Loucy (cell line): ENCODE data around the gene TMEM117.

Experiments used
- H2AFZ ChIP-seq: fragments of 200-600 bp; sonication (generic); 2 replicates; pipeline ENCODE4 v1.6.0; 2016; ENCODE audit warnings: antibody characterized with exemption, mild to moderate bottlenecking, low read length, moderate library complexity
- H3F3A ChIP-seq: fragments of 200-600 bp; 2 replicates; pipeline ENCODE4 v1.6.0; 2016; ENCODE audit warnings: antibody characterized with exemption, low read depth, mild to moderate bottlenecking
- H3K27me3 ChIP-seq: fragments of 200-600 bp; sonication (generic); 2 replicates; pipeline ENCODE4 v1.6.1; 2014; ENCODE audit warnings: low read length, mild to moderate bottlenecking; ENCODE audit not compliant: insufficient read depth, poor library complexity, severe bottlenecking
- H3K36me3 ChIP-seq: fragments of 200-600 bp; sonication (generic); 2 replicates; pipeline ENCODE4 v1.6.1; 2016; ENCODE audit warnings: low read length; ENCODE audit not compliant: insufficient read depth
- H3K4me1 ChIP-seq: fragments of 200-600 bp; sonication (generic); 2 replicates; pipeline ENCODE4 v1.5.1; 2014; ENCODE audit warnings: low read length, mild to moderate bottlenecking; ENCODE audit not compliant: insufficient read depth, poor library complexity, severe bottlenecking
- H3K4me2 ChIP-seq: fragments of 200-600 bp; sonication (generic); 2 replicates; pipeline ENCODE4 v1.6.0; 2014; ENCODE audit warnings: antibody characterized with exemption, low read length, low read depth, mild to moderate bottlenecking; ENCODE audit not compliant: poor library complexity, severe bottlenecking
- H3K4me3 ChIP-seq: fragments of 200-600 bp; sonication (generic); 2 replicates; pipeline ENCODE4 v1.5.1; 2014; ENCODE audit warnings: low read length, mild to moderate bottlenecking, mixed read lengths; ENCODE audit not compliant: poor library complexity, severe bottlenecking
- H3K79me2 ChIP-seq: fragments of 200-600 bp; sonication (generic); 2 replicates; pipeline ENCODE4 v1.6.1; 2014; ENCODE audit warnings: low read length; ENCODE audit not compliant: insufficient read depth
- H3K9ac ChIP-seq: fragments of 200-600 bp; sonication (generic); 2 replicates; pipeline ENCODE4 v1.6.0; 2014; ENCODE audit warnings: mild to moderate bottlenecking, low read depth, low read length, moderate library complexity; ENCODE audit not compliant: poor library complexity, severe bottlenecking
- H3K9me2 ChIP-seq: fragments of 200-600 bp; sonication (generic); replicated peaks from 2 replicates; pipeline ENCODE4 v1.6.1; 2016; ENCODE audit warnings: low read depth, low read length, mixed read lengths
- H3K9me3 ChIP-seq: fragments of 200-600 bp; sonication (generic); 2 replicates; pipeline ENCODE4 v1.6.1; 2014; ENCODE audit warnings: mild to moderate bottlenecking, antibody characterized with exemption, low read length, low read depth; ENCODE audit not compliant: insufficient read depth
- H4K20me1 ChIP-seq: fragments of 200-600 bp; sonication (generic); 2 replicates; pipeline ENCODE4 v1.6.0; 2014; ENCODE audit warnings: antibody characterized with exemption, low read length, mild to moderate bottlenecking; ENCODE audit not compliant: insufficient read depth, poor library complexity, severe bottlenecking
- EZH2phosphoT487 ChIP-seq: fragments of 200-600 bp; IDR thresholded peaks from 2 replicates; pipeline ENCODE4 v1.6.1; 2018; ENCODE audit warnings: antibody characterized with exemption, mild to moderate bottlenecking, moderate library complexity, borderline replicate concordance
- TF ChIP-seq, protein P1 (sequence below): fragments of 200-600 bp; sonication (generic); conservative IDR thresholded peaks from 2 replicates; pipeline ENCODE4 v1.5.1; 2014; ENCODE audit warnings: mild to moderate bottlenecking, antibody characterized with exemption, low read length

The TMEM117 gene

DNA sequence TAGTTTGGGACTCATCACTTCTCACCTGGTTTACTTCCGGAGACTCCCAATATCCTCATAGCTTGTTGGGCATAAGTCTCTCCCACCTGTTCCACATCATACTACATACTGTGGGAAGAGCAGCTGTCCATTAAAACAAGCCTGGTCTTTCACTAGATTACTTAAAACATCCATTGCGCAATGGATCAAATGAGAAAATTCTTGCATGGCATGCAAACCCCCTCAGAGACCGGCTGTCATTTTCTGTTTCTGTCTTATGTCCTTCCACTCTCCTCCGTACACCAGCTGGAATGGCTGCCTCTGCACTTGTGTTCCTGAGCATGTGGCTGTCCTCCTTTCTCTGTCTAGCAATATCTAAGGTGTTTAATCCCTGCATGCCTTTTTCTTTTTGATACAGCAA is 265.6 kb downstream of the TMEM117 start:
- H3F3A ChIP-seq: no peaks in the 10 kb centered on the region
- H3K27me3 ChIP-seq: no peaks in the 10 kb centered on the region
- H3K4me1 ChIP-seq: no peaks in the 10 kb centered on the region
- H2AFZ ChIP-seq: no peak overlapping the region
- no peaks in the 10 kb centered on the region for H3K79me2 ChIP-seq
- no peaks in the 10 kb centered on the region for H3K9me3 ChIP-seq
- H3K4me3 ChIP-seq: no peak overlapping the region
- H3K36me3 ChIP-seq: no peaks in the 10 kb centered on the region
- TF ChIP-seq EZH2phosphoT487: no peak
- TF ChIP-seq, protein P1, sequence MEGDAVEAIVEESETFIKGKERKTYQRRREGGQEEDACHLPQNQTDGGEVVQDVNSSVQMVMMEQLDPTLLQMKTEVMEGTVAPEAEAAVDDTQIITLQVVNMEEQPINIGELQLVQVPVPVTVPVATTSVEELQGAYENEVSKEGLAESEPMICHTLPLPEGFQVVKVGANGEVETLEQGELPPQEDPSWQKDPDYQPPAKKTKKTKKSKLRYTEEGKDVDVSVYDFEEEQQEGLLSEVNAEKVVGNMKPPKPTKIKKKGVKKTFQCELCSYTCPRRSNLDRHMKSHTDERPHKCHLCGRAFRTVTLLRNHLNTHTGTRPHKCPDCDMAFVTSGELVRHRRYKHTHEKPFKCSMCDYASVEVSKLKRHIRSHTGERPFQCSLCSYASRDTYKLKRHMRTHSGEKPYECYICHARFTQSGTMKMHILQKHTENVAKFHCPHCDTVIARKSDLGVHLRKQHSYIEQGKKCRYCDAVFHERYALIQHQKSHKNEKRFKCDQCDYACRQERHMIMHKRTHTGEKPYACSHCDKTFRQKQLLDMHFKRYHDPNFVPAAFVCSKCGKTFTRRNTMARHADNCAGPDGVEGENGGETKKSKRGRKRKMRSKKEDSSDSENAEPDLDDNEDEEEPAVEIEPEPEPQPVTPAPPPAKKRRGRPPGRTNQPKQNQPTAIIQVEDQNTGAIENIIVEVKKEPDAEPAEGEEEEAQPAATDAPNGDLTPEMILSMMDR: no peak
- H3K4me2 ChIP-seq: no peak overlapping the region
- H3K9ac ChIP-seq: no peak overlapping the region
- H4K20me1 ChIP-seq: no peaks in the 10 kb centered on the region
- H3K9me2 ChIP-seq: no peaks in the 10 kb centered on the region

DNA sequence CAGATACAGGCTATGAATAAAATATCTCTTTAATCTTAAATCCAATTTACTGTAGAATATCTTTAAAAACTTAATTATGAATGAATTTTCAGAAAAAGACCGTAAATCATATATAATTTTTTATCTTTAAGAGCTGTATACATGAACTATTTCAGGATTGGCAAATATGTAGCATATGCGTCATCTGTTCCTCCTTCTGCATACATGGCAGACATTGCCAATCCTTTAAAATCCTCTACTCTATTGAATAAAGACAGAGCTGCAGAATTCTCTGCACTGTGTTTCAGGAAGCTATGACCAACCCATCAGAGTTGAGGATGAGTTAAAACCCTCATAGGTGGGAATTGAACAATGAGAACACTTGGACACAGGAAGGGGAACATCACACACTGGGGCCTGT is 279.0 kb downstream of the TMEM117 start:
- H3K9ac ChIP-seq: no peak overlapping the region
- no peaks in the 10 kb centered on the region for H3K4me1 ChIP-seq
- H3K9me3 ChIP-seq: no peaks in the 10 kb centered on the region
- H4K20me1 ChIP-seq: no peaks in the 10 kb centered on the region
- H3K9me2 ChIP-seq: no peaks in the 10 kb centered on the region
- no peaks in the 10 kb centered on the region for H3K36me3 ChIP-seq
- H3K27me3 ChIP-seq: no peaks in the 10 kb centered on the region
- H3K79me2 ChIP-seq: no peaks in the 10 kb centered on the region
- no peak overlapping the region for H2AFZ ChIP-seq
- no peak overlapping the region for H3K4me2 ChIP-seq
- no peak overlapping the region for H3K4me3 ChIP-seq
- TF ChIP-seq, protein P1: no peak
- TF ChIP-seq EZH2phosphoT487: no peak
- no peaks in the 10 kb centered on the region for H3F3A ChIP-seq

DNA sequence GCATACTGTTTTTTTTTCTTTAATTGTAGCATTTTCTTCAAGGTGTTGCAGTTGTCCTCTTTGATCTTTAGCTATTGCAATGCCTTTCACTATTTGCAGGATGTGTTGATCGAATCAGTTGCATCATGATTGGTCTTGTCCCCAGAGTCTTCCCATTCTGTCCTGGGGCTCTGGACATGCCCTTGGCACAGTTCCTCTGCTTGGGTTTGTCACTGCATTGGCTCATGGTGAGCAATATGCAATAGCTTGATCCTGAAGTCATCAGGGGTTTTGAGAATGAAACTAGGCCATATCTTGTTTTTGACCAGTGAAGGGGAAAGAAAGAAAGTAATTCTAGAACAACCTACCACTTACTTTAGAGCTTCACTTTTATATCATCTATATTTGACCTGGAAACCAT is 281.5 kb downstream of the TMEM117 start:
- no peak for TF ChIP-seq EZH2phosphoT487
- TF ChIP-seq, protein P1: no peak
- no peaks in the 10 kb centered on the region for H3K9me2 ChIP-seq
- H3F3A ChIP-seq: no peaks in the 10 kb centered on the region

More for the DNA sequence above, 281.5 kb downstream of the TMEM117 start:
- H3K36me3 ChIP-seq: no peaks in the 10 kb centered on the region
- H3K9ac ChIP-seq: no peak overlapping the region
- H3K4me3 ChIP-seq: no peak overlapping the region
- H4K20me1 ChIP-seq: no peaks in the 10 kb centered on the region
- H3K4me1 ChIP-seq: no peaks in the 10 kb centered on the region
- no peaks in the 10 kb centered on the region for H3K79me2 ChIP-seq
- no peak overlapping the region for H2AFZ ChIP-seq
- H3K4me2 ChIP-seq: no peak overlapping the region
- no peaks in the 10 kb centered on the region for H3K9me3 ChIP-seq
- no peaks in the 10 kb centered on the region for H3K27me3 ChIP-seq
